Islet precursor cell (in vitro differentiated cells): Measurements from ENCODE around the gene XG.
"Not testable (repeated sequence)": the region's sequence is repeated elsewhere in the genome, so short reads cannot be mapped to it uniquely, and the experiment has no call there.

ENCODE experiments used
- DNase-seq: peaks from one replicate; pipeline ENCODE4 v3.0.0-alpha.2; 2018

XG gene

GRCh38 chrX:2735270-2735669 is 16.6 kb upstream of the XG start:
- DNase-seq: no peak

DNA sequence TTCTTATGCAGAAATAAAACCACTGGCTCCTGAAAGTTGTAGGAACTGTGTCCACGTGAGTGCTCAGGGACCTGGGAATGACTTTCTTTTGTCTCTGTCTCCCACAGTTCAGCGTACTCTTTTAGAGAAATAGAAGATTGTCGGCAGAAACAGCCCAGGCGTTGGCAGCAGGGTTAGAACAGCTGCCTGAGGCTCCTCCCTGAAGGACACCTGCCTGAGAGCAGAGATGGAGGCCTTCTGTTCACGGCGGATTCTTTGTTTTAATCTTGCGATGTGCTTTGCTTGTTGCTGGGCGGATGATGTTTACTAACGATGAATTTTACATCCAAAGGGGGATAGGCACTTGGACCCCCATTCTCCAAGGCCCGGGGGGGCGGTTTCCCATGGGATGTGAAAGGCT is 11.2 kb upstream of the XG start:
- no peak for DNase-seq

DNA sequence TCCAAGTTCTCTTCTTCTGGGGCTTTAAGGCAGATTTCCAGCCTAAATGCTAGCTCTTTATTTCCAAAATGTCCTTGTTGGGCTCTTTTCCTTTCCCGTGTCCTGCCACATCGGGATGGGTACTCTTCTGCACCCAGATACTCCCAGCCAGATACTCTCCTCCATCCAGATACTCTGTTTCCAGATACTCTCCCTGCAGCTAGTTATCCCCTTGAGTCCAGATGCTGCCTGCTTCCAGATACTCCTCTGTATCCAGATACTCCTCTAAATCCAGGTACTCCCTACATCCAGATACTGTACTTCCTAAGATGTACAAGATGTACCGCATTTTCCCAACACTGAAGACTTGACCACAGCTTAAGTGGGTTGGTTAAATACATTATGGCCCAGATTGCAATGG is 10.5 kb upstream of the XG start:
- DNase-seq: no peak

DNA sequence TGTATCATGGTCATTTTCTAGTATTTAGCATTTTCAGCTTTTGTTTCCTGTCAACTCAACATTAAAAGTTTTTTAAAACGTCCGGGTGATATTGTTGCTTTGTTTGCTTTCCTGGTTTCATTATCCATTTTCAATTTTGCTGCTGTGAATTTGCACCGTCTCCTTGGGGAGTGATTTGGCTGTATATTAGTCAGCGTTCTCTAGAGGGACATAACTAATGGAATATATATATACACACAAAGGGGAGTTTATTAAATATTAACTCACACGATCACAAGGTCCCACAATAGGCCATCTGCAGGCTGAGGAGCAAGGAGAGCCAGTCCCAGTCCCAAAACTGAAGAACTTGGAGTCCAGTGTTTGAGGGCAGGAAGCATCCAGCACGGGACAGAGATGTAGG is 5.6 kb upstream of the XG start:
- DNase-seq: not testable (repeated sequence)

- no peak for DNase-seq
Measured at GRCh38 chrX:2748171-2748814, 3.5 kb upstream of the XG start.

DNA sequence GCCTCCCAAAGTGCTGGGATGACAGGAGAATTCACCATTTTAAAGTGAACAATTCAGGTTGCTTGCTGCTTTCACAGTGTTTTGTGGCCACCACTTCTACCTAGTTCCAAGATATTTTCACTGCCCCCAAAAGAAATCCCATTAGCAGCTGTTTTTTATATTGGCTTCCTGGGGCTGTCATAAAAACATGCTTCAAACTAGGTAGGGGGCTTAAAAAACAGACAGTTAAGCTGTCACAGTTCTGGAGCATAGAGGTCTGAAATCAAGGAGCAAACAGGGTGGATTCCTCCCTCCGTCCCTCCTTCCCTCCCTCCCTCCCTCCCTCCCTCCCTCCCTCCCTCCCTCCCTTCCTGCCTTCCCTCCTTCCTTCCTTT is 3.0 kb upstream of the XG start:
- DNase-seq: no peak

DNA sequence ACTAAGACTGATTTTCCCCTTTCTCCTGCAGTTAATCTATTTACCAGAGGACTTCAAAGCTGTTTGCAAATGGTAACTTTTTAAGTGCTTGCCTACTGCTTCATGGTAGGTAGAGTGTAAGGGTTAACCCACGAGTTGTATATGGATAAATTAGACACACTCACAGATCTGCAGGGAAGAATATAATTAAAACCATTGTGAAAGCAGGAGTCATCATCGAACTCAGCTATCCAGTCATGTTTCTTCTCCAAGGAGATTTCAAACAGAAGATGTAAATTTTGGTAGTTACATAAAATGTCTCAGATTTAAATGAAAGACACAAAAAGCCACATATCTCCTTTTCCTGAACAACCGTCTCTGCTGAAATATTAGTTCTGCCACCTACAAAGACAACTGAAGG is 549 bp upstream of the XG start:
- DNase-seq: no peak

- DNase-seq: not testable (repeated sequence)
Measured at GRCh38 chrX:2752441-2752840, 601 bp downstream of the XG start.

DNA sequence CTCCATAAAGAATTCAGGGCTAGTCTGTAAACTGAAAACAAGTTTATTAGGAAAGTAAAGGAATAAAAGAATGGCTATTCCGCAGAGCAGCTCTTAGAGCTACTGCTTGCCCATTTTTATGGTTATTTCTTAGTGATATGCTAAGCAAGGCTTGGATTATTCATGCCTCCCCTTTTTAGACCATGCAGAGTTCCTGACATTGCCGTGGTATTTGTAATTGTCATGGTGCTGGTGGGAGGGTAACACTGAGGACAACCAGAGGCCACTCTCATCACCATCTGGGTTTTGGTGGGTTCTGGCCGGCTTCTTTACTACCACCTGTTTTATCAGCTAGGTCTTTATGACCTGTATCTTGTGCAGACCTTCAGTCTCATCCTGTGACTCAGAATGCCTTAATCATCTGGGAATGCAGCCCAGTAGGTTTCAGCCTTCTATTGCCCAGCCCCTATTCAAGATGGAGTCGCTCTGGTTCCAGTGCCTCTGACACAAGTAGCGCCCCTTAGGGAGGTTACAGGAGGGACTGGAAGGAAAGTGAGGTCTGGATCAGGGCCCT is 3.4 kb downstream of the XG start:
- peak; percentile 72 for DNase-seq

GRCh38 chrX:2756548-2756947 is 4.7 kb downstream of the XG start:
- DNase-seq: no peak

DNA sequence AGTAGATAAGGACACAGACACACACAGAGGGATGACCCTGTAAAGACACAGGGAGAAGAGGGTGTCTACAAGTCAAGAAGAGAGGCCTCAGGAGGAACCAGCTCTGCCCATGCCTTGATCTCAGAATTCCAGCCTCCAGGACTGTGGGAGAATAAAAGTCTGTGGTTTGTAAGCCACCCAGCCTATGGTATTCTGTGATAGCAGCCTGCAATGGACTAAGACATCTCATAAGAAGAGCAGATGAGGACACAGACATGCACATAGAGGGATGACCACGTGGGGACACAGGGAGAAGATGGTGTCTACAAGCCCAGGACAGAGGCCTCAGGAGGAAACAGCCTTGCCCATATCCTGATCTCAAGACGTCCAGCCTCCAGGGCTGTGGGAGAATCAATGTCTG is 9.4 kb downstream of the XG start:
- DNase-seq: no peak

DNA sequence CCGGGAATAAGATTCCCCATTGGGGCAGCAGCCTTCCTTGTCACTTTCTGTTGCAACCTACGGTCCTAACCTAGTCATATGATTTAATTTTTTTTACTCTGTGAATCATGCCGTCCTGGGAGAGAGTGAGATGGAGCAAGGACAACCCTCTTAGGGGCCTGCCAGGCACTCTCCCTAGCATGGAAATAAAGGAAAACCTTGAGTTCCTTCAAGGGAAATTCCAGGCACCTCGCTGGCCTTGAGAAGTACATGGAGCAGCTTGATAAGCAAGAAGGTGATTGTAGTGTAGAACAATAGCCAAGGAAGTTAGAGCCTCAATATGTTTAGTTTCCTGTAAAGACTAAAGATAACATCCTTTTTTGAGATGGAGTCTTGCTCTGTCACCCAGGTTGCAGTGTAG is 10.8 kb downstream of the XG start:
- DNase-seq: not testable (repeated sequence)

DNA sequence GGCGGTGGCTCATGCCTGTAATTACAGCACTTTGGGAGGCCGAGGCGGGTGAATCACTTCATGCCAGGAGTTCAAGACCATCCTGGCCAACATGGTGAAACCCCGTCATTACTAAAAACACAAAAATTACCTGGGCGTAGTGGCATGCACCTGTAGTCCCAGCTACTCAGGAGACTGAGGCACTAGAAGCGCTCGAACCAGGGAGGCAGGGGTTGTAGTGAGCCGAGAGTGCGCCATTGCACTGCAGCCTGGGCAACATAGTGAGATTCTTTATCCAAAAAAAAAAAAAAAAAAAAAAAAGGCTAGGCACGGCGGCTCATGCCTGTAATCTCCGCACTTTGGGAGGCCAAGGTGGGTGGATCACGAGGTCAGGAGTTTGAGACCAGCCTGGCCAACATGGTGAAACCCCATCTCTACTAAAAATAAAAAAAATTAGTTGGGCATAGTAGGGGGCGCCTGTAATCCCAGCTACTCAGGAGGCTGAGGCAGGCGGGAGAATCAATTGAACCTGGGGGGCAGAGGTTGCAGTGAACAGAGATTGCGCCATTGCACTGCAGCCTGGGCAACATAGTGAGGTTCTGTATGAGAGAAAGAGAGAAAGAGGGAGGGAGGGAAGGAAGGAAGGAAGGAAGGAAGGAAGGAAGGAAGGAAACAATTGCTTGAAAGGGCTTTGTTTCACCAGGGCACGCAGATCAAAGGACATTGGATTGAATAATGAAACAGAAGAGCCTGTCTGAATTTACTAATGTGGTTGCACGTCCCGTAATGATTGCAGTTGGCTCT is 13.1 kb downstream of the XG start:
- not testable (repeated sequence) for DNase-seq

- no peak for DNase-seq
Measured at GRCh38 chrX:2765549-2765830, 13.7 kb downstream of the XG start.

- no peak for DNase-seq
Measured at GRCh38 chrX:2766906-2767305, 15.1 kb downstream of the XG start.

DNA sequence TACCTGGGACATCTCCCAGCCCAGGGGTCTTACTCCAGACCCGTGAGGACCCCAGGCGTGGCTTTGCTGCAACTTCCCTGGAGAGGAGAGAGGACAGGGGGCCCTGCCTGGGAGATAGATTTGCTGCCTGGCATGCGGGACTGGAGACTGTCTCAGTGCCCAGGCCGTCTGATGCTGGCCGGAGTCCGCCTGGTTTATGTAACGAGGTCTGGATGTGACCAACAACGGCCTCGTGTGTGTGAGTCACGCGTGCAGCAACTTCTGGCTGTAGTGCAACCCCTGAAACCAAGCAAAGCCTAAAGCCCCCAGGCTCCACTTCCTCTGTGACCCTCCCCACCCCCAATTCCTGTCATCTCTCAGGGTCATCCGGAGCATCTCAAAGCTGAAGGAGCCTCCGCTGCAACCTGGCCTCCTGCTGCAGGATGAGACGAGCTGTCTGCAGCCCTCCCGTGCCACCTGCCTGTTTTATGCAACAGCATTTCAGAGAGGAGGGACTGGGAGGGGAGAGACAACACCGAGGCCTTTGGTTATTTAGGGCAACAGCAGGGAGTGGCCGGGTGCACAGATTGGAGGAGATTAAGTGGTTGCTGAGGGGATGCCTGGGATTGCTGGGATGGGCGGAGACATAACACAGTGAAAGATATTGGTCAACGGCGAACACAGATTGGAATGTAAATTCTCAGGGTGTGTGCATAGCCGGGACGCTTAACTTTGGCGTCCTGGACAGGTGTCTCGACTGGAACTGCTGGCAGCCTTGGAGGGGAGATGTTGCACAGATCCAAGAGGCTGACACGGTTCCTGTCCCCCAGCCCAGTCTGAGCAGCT is 16.0 kb downstream of the XG start:
- peak; percentile 96 for DNase-seq

GRCh38 chrX:2769615-2770014 is 17.8 kb downstream of the XG start:
- DNase-seq: no peak

DNA sequence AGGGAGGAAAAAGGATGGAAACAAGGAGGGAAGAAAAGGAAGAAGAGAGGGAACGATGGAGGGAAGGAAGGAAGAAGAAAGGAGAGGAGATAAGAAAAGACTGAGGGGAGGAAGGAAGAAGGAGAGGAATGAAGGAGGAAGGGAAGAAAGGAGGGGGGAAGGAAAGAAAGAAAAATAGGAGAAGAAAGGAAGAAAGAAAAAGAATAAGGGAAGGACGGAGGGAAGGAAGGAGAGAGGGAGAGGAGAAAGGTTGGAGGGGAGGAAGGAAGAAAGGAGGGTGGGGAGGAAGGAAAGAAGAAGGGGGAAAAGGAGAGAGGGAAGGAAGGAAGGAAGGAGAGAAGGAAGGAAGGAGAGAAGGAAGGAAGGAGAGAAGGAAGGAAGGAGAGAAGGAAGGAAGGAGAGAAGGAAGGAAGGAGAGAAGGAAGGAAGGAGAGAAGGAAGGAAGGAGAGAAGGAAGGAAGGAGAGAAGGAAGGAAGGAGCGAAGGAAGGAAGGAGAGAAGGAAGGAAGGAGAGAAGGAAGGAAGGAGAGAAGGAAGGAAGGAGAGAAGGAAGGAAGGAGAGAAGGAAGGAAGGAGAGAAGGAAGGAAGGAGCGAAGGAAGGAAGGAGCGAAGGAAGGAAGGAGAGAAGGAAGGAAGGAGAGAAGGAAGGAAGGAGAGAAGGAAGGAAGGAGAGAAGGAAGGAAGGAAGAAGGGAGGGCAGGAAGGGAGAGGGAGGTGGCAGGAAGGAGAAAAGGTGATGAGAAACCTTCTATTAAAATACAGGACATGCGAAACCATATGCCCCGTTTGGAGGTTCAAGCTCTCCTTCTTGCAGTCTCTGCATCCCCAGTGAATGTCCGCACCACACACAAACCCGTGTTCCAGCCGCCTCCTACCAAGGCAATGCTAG is 21.6 kb downstream of the XG start:
- DNase-seq: not testable (repeated sequence)

DNA sequence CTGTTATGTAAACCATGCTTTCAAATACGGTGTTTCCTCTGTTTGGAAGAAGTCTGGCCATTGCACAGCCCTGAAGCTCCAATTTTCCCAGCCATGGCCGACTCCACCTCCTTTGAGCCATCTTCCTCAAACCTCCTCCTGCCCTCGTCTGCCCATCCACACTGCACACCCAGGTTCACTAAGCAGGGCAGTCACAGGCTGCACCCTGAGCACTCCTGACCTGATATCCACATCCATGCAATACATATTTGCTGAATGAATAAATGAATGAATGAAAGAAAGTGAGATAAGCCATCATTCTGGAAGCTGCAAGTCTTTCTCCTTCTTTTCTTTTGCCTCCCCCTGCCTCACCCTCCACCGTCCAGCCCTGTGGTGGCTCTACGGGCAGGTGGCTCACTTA is 22.2 kb downstream of the XG start:
- no peak for DNase-seq

GRCh38 chrX:2774776-2775175 is 22.9 kb downstream of the XG start:
- DNase-seq: no peak

- DNase-seq: not testable (repeated sequence)
Measured at GRCh38 chrX:2780472-2781225, 28.8 kb downstream of the XG start.

GRCh38 chrX:2781226-2781571 is 29.4 kb downstream of the XG start:
- no peak for DNase-seq
